Kasumi-1 (cell line): Measurements from ENCODE around the gene HIVEP3.

Experiments
- DNase-seq, 2 experiments: peaks; one replicate each; lab custom pipeline; 2025; lab: John Stamatoyannopoulos, UW

Gene HIVEP3

GRCh38 chr1:41613689-41614574, 304.8 kb downstream of the HIVEP3 start:
- no peak for DNase-seq

GRCh38 chr1:41612953-41613352, 305.8 kb downstream of the HIVEP3 start:
- no peak for DNase-seq

GRCh38 chr1:41611932-41612450, 306.7 kb downstream of the HIVEP3 start:
- DNase-seq, result no peak

GRCh38 chr1:41611068-41611931, 307.4 kb downstream of the HIVEP3 start:
- peak; percentile 32 to 48 for DNase-seq

- no peak for DNase-seq
Measured at GRCh38 chr1:41610361-41610760, 308.4 kb downstream of the HIVEP3 start.

GRCh38 chr1:41609166-41609883, 309.4 kb downstream of the HIVEP3 start:
- DNase-seq, result no peak

- no peak for DNase-seq
Measured at GRCh38 chr1:41608211-41608610, 310.5 kb downstream of the HIVEP3 start.

GRCh38 chr1:41607808-41608207, 310.9 kb downstream of the HIVEP3 start:
- no peak for DNase-seq

- DNase-seq, result peak; percentile 56 to 69
Measured at GRCh38 chr1:41599912-41600311, 318.8 kb downstream of the HIVEP3 start.

GRCh38 chr1:41598325-41598724, 320.4 kb downstream of the HIVEP3 start:
- no peak for DNase-seq

- DNase-seq, result no peak
Measured at GRCh38 chr1:41592451-41593125, 326.1 kb downstream of the HIVEP3 start.

GRCh38 chr1:41591891-41592290, 326.8 kb downstream of the HIVEP3 start:
- DNase-seq, result no peak

GRCh38 chr1:41590331-41590730, 328.4 kb downstream of the HIVEP3 start:
- no peak for DNase-seq

- DNase-seq, result no peak
Measured at GRCh38 chr1:41589395-41589794, 329.3 kb downstream of the HIVEP3 start.

GRCh38 chr1:41588334-41588875, 330.3 kb downstream of the HIVEP3 start:
- no peak for DNase-seq

GRCh38 chr1:41587791-41588190, 330.9 kb downstream of the HIVEP3 start:
- DNase-seq, result no peak

- no peak for DNase-seq
Measured at GRCh38 chr1:41586230-41586629, 332.5 kb downstream of the HIVEP3 start.

GRCh38 chr1:41583658-41584547, 334.8 kb downstream of the HIVEP3 start:
- DNase-seq, result no peak

GRCh38 chr1:41582851-41583657, 335.7 kb downstream of the HIVEP3 start:
- no peak for DNase-seq
